GM12874 (cell line): ENCODE measurements around the gene CELA3B.

Source experiments
- CTCF ChIP-seq: IDR thresholded peaks from 2 replicates; pipeline ENCODE4 v1.5.1; 2011; ENCODE audit warnings: low read depth, mild to moderate bottlenecking, control low read depth, low read length, moderate library complexity; ENCODE audit not compliant: insufficient read depth

CELA3B gene

DNA sequence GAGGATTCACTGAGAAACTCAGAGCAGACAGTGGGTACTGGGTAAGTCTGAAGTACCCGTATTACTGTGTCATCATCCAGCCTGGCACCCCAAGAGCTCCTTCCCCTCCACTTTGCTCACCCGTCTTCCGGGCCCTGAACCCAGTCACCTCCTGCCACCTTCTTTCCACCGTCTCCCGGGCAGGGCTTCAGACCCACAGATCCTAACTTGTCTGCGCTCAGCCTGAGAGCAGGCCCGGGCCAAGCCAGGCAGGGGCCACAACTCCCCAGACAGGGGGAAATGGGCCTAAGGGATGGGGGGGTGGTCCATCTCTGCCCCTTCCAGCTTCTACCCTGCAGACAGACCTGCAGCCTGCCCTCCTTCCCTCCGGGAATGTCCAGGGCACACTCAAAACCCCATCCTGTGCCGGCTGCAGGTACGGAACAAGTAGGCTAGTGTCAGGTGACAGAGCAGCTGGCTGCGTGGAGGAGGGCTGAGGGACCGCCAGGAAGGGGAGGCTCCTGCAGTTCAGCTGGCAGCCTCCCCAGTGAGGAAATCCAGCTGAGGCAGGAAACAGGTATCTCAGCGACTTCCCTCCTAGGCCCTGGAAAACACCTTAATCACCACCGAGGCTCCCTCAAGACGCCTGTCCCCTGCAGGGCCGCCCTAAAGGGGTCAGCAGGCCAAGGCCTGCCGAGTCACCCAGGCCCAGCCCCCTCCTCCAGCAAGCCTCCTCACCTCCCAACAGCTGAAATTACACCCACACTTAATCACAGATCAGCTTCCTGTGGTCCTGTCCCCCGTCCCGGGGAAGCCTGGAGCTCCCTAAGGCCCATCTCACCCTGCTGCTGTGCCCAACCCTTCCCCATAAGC is 43.2 kb upstream of the CELA3B start:
- no peak for TF ChIP-seq CTCF

DNA sequence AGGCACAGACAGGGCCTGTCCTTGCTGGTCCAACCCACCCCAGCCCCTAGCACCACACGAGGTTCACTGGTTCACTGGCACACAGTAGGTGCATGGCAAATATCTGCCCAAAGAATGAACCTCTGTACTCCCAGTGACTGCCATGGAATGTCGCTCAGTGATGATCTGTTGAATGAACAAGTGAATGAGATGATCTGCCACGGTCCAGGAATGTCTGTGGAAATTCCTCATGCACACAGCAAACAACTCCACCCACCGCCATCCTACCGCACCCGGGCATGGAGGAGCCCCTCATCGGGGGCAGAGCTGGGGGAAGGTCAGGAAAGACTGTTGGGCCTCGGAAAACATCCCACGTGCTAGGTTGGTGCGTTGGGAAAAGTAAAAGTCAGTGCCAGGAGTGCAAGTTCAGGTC is 41.4 kb upstream of the CELA3B start:
- no peak for TF ChIP-seq CTCF

DNA sequence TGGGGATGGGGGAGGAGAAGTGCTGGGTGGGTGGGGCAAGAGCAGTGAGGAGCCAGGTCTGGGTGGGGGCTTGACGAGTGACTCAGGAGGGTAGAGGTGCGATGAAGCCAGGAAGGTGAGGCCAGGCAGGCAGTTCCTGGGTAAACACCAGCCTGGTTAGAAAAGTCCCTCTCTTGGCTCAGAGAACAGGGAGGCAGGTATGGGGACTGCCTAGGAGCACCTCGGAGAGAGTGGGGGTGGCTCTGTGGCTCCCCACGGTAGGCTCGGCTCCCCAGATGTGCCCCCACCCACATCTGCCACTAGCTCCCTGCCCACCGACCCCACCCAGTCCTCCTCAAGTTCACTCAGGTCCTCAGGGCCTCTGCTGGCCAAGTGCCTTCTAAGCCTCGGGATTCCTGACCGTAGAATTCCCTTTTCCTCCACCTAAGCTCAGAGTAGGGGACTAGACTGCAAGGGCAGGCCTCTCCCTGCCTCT is 40.9 kb upstream of the CELA3B start:
- no peak for TF ChIP-seq CTCF

GRCh38 chr1:21936366-21937031 is 40.3 kb upstream of the CELA3B start:
- no peak for TF ChIP-seq CTCF

- no peak for TF ChIP-seq CTCF
Observed at GRCh38 chr1:21937034-21937371, 39.8 kb upstream of the CELA3B start, which contains the start of gene HSPG2. Gene HSPG2 (minus strand): TSS chr1:21937310. CDS start chr1:21937217, 93 bp downstream.

- no peak for TF ChIP-seq CTCF
Observed at GRCh38 chr1:21937372-21938121, 39.3 kb upstream of the CELA3B start.
